ENCODE results near the gene TMEM132E. TPM values are rescaled to one million over a fixed set of nuclear protein-coding genes. Genes with fewer than 3 reads are reported as not detected.

TMEM132E gene
- total and polyA plus RNA-seq, 2 experiments from 2014 or later: 0.27 to 0.98 TPM

- Histone ChIP-seq H3K79me2 (no peaks in the 10 kb centered on the region), H3K4me2 (no peak overlapping the region), H3K27me3 (no peaks in the 10 kb centered on the region), H4K20me1 (ENCODE audit: insufficient read depth, poor library complexity, severe bottlenecking) (no peaks in the 10 kb centered on the region), H3K9me3 (ENCODE audit: low read depth) (no peaks in the 10 kb centered on the region), H2AFZ (no peak overlapping the region), H3K9me2 (replicated peaks; ENCODE audit: insufficient read depth) (no peaks in the 10 kb centered on the region), H3K27ac (no peak overlapping the region), H3K4me3 (no peak overlapping the region), H3K4me1 (ENCODE audit: insufficient read depth) (peaks cover 10% of the 10 kb centered on the region), H3K36me3 (replicated peaks; ENCODE audit: insufficient read depth, low read depth) (no peaks in the 10 kb centered on the region)
- no peak for DNase-seq (ENCODE audit: low spot score)
- 82% methylated on average over 10 of the region's 10 CpGs for WGBS (ENCODE audit: low lambda C conversion rate, missing lambda C conversion rate)
- no peak for TF ChIP-seq EZH2phosphoT487 (IDR thresholded peaks at IDR 0.05; ENCODE audit: low read depth, severe bottlenecking, unreplicated experiment)
- TF ChIP-seq EZH2 (IDR thresholded peaks at IDR 0.05; ENCODE audit: borderline replicate concordance): no peak
- no peak for TF ChIP-seq CTCF (IDR thresholded peaks at IDR 0.05; ENCODE audit: poor library complexity)
Observed at GRCh38 chr17:34658811-34659560, 79.6 kb downstream of the TMEM132E start.

- 72% methylated on average over 3 of the region's 3 CpGs for WGBS (ENCODE audit: low lambda C conversion rate, missing lambda C conversion rate)
- Histone ChIP-seq H3K4me2 (no peak overlapping the region), H4K20me1 (ENCODE audit: insufficient read depth, poor library complexity, severe bottlenecking) (no peaks in the 10 kb centered on the region), H3K4me3 (no peak overlapping the region), H2AFZ (no peak overlapping the region), H3K4me1 (ENCODE audit: insufficient read depth) (no peaks in the 10 kb centered on the region), H3K36me3 (replicated peaks; ENCODE audit: insufficient read depth, low read depth) (no peaks in the 10 kb centered on the region), H3K79me2 (no peaks in the 10 kb centered on the region), H3K27me3 (peaks cover 19% of the 10 kb centered on the region), H3K9me2 (replicated peaks; ENCODE audit: insufficient read depth) (no peaks in the 10 kb centered on the region), H3K9me3 (ENCODE audit: low read depth) (no peaks in the 10 kb centered on the region), H3K27ac (no peak overlapping the region)
- DNase-seq (ENCODE audit: low spot score): no peak
- TF ChIP-seq CTCF (IDR thresholded peaks at IDR 0.05; ENCODE audit: poor library complexity): no peak
Observed at GRCh38 chr17:34663714-34664113, 84.3 kb downstream of the TMEM132E start.

GRCh38 chr17:34665150-34665806 lies 85.9 kb downstream of the TMEM132E start:
- Histone ChIP-seq H3K9me3 (ENCODE audit: low read depth) (no peaks in the 10 kb centered on the region), H3K27ac (no peak overlapping the region), H3K4me3 (no peak overlapping the region), H3K4me1 (ENCODE audit: insufficient read depth) (no peaks in the 10 kb centered on the region), H2AFZ (no peak overlapping the region), H3K4me2 (no peak overlapping the region), H3K9me2 (replicated peaks; ENCODE audit: insufficient read depth) (no peaks in the 10 kb centered on the region), H3K27me3 (peaks cover 19% of the 10 kb centered on the region), H3K79me2 (no peaks in the 10 kb centered on the region), H4K20me1 (ENCODE audit: insufficient read depth, poor library complexity, severe bottlenecking) (no peaks in the 10 kb centered on the region), H3K36me3 (replicated peaks; ENCODE audit: insufficient read depth, low read depth) (no peaks in the 10 kb centered on the region)
- WGBS (ENCODE audit: low lambda C conversion rate, missing lambda C conversion rate): 57% methylated on average over 12 of the region's 12 CpGs
- no peak for DNase-seq (ENCODE audit: low spot score)
- TF ChIP-seq CTCF (IDR thresholded peaks at IDR 0.05; ENCODE audit: poor library complexity) (no peak), EZH2phosphoT487 (IDR thresholded peaks at IDR 0.05; ENCODE audit: low read depth, severe bottlenecking, unreplicated experiment) (no peak), EZH2 (IDR thresholded peaks at IDR 0.05; ENCODE audit: borderline replicate concordance) (no peak)
